IPS-18c (cell line): ENCODE measurements around the gene SP140L.
"Not testable (repeated sequence)": the region's sequence is repeated elsewhere in the genome, so short reads cannot be mapped to it uniquely, and the experiment has no call there.

Source experiments
- H3K4me3 ChIP-seq: 2 replicates; pipeline ENCODE4 v1.7.0; 2013; ENCODE audit warnings: low read depth, mild to moderate bottlenecking, low read length, moderate library complexity; ENCODE audit not compliant: insufficient read depth
- H3K9me3 ChIP-seq: one replicate; pipeline ENCODE4 v1.6.1; 2013; ENCODE audit warnings: mild to moderate bottlenecking, low read length, moderate library complexity; ENCODE audit not compliant: control insufficient read depth, insufficient read depth

SP140L gene

DNA sequence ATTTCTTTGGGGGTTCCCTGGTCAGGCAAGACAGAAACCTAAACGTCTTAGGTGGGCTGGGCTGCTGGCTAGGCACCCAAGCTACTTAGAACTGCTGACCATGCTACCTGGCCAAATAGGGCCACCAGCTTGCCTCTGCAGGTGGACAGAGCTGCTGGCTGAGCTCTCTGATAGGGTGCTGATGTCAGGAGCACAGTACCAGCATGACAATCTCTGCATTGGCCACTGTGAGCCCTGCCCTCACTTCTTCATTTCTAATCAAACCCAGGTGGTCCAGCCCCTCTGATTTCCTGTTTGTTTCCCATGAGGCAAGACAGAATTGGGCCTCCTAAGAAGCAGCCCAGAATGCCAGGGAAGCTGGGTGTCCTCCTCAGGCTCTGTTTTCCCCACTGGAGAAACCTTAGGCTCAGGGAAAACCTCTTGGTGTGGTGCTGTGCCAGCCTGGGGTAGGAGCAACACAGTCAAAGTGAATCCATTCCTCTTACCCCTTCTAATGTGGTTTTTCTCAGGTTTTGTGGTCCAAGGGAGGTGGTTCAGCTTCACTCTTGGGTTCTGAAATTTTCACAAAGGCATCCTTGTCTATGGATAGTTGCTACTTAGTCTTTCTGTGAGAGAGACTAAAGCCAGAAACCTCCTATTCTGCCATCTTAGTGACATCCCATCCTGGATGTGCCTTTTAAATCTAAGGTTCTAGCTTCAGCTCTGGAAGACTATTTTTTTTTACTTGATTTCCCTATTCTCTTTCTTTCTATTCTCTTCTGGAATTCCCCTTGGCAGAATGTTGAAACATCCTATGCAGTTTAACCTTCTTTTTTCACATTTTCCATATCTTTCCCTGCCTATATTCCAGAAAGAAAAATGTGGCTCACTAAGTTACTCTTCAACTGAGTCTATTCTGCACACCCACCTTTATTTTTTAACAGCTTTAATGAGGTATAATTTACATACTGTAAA lies 104.2 kb downstream of the SP140L start:
- no peaks in the 10 kb centered on the region for H3K9me3 ChIP-seq
- no peak overlapping the region for H3K4me3 ChIP-seq

DNA sequence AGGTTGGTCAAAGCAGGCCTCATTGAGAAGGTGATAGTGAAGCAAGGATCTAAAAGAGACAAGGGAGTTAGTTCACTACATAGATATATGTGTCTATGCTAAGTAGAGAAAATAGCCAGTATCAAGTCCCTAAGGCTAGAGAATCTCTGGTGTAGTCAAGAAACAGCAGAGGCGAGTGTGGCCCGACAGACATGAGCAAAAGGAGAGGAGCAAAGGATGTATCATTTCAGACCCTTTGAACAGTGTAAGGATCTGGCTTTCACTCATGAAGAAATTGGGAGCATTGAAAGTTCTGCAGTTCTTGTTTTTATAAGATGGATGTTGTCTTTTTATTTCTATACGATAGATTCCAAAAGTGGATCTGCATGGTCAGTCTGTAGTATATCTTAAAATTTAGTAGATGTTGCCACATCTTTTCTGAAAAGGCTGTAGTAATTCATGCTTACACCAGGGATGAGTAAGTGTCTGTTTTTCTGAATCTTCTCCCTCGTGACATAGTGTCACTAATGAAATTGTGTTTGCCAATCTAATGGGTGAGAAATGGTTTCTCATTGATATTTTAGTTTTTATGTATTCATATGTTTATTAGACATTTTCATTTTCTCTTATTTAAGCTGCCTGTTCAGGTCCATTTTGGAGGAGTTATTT lies 107.8 kb downstream of the SP140L start:
- no peaks in the 10 kb centered on the region for H3K9me3 ChIP-seq
- no peak overlapping the region for H3K4me3 ChIP-seq

DNA sequence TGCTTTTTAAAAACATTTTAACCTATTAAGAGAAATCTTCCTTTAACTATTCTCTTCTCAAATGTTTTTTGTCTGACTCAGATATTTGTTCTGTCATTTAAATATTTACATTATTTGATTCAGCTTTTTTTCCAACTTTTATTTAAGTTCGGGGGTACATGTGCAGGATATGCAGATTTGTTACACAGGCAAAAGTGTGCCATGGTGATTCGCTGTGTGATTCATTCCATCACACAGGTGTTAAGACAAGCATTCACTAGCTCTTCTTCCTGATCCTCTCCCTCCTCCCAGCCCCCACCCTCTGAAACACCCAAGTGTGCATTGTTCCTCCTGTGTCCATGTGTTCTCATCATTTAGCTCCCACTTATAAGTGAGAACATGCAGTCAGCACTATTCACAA lies 108.4 kb downstream of the SP140L start:
- no peak overlapping the region for H3K4me3 ChIP-seq
- no peaks in the 10 kb centered on the region for H3K9me3 ChIP-seq

DNA sequence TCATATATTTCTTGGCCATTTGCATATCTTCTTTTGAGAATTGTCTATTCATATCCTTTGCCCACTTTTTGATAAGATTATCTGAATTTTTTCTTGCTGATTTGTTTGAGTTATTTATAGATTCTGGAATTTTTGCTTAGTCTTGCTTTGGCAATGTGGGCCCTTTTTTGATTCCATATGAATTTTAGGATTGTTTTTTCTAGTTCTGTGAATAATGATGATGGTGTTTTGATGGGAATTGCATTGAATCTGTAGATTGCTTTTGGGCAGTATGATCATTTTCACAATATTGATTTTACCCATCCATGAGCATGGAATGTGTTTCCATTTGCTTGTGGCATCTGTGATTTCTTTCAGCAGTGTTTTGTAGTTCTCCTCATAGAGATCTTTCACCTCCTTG lies 112.1 kb downstream of the SP140L start:
- not testable (repeated sequence) for H3K9me3 ChIP-seq, H3K4me3 ChIP-seq

DNA sequence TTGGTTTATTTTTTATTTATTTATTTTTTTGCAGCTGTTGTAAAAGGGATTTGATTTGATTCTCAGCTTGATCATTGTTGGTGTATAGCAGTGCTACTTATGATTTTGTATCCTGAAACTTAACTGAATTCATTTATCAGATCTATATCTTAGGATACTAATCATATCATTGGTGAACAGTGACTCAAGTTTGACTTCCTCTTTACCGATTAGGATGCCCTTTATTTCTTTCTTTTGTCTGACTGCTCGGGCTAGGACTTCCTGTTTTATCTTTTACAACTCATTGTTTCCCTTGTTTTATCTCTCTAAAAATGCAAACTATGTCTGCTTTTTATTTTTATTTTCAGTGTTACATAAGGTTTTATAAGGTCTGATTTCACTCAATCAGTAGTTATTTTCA lies 112.6 kb downstream of the SP140L start:
- Histone ChIP-seq H3K4me3 (no peak overlapping the region), H3K9me3 (no peaks in the 10 kb centered on the region)

DNA sequence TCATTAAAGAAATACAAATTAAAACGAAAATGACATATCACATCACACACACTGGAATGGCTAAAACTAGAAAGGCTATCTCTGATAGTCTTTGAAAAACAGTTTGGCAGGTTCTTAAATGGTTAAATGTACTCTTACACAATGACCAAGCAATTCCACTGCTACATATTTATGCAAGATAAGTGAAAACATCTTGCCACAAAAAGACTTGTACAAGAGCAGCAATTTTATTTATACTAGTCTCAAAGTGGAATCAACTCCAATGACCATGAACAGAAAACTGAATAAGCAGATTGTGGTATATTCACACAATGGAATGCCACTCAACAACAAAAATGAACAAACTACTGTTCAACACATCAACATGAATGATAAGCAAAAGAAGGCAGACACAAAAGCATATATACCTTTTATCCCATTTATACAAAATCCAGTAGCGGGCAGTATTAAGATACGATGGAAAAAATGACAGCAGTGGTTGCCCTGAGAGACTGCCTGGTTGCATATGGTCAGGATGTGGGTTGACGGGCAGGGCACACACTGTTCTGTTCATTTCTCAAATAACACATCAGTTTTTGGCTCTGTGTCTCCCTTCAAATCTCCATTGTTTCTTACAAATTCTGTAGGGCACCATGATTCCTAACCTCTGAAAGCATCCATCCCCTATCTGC lies 114.4 kb downstream of the SP140L start:
- H3K9me3 ChIP-seq, result no peaks in the 10 kb centered on the region
- H3K4me3 ChIP-seq, result no peak overlapping the region

DNA sequence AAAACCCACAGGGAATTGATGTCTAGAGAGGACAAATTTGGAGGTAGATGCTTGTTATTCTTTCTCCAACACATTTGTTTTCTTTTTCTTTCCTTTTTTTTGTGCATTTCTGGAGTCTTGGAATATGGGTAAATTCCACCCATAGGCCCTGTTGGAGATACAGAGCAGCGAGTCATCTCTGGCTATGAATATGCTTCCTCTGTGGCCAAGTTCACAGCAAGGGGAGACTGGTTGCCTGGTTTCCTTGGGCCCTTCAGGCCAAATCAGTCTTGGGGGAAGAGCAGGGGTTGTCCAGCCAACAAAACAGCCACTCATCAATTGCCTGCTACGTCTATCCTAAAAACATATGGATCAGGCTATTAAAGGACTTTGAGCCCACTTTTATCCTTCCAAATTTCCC lies 116.5 kb downstream of the SP140L start:
- H3K9me3 ChIP-seq, result no peaks in the 10 kb centered on the region
- no peak overlapping the region for H3K4me3 ChIP-seq

DNA sequence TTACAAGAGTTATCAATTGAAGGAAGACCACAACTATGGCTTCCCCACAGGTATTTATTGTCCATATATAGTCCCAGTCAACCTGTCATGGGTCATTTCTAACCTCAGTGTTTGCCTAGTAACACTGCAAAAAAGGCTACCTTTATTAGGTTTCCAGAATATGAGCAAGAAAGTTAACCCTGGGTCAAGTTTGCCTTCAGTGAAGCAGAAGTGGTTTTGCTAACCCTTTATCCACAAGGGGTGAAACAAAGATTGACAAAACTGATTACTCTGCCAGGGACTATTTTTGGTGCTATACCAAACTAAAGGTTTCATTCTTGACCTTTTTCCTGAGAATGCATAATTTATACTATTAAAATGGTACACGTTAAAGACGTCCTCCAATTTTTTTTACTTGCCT lies 117.8 kb downstream of the SP140L start:
- Histone ChIP-seq H3K9me3 (no peaks in the 10 kb centered on the region), H3K4me3 (no peak overlapping the region)

DNA sequence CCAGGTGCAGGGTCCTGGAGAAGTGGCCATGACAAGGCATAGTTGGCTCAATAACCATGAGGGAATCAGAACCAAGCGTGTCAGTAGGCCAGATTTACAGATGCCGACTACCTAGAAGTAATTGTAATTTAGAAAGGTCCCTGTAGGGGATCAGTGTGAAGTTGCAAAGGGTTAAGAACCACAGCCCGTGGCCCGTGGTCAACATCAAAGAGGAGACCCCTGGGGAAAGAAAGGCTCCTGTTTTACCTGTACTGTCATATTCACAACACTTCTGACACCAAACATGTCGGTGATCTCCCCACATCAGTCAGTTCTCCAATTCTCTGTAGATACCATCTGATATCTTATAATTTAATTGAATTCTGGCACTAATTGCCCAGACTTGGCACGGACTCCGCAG lies 120.0 kb downstream of the SP140L start:
- Histone ChIP-seq H3K4me3 (no peak overlapping the region), H3K9me3 (no peaks in the 10 kb centered on the region)

DNA sequence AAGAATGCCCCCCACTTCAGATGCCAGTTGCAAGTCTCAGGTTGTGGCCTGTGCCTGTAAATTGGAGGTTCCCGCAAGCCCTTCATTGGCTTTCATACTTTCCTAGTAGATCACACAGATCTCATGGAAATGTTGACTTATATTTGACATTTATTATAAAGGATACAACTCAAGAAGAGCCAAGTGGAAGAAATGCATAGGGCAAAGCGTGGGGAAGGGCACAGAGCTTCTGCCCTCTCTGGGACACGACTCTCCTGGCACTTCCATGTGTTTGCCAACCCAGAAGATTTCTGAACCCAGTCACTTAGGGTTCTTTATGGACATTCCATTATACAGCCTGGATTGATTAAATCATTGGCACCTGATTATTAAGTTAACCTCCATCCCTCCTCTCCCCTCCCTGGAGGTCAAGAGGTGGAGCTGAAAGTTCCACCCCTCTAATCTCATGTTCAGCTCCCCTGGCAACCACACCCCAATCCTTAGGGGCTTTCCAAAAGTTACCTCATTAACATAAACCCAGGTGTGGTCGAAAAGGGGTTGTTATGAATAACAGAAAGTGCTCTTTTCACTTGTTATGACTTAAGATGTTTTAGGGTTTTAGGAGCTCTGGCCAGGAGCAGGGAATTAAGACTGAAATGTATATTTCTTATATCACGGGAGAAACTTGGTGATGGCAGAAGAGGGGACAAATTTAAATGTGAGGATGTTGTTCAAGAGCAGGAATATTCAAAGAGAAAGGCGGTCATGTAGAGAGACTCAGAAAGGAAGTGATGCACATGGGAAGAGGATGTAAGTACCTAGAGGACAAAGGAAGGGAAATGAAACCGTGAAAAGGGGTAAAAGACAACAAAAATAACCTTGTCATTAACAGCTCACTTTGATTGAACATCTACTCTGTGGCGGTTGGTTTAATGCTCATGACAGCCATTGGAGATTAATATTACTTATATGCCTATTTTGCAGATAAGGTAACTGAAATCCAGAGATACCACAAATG lies 120.8 kb downstream of the SP140L start:
- no peak overlapping the region for H3K4me3 ChIP-seq
- H3K9me3 ChIP-seq, result no peaks in the 10 kb centered on the region

DNA sequence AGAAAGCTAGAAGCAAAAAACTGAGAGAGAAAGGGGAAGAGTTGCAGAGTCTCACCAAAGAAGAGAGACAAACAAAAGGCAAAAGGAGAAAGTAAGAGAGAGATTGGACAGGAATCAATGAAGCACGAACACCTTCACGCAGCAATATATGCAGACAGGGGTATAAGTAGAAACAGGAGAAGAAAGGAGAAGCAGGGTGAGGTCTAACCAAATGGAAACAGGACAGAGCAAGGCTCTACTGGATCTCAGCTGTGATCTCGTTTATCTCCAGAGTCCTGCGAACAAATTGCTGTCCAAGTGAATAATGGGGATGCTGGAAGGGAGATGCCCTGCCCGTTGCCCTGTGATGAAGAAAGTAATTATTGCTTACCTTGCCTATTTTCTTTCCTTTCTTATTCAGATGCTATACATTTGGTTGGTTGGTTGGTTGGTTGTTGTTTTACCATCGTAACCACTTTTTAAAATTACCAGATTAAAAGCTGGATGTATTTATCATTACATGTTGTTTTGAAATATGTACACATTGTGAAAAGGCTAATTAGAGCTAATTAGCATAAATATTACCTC lies 123.0 kb downstream of the SP140L start:
- no peak overlapping the region for H3K4me3 ChIP-seq
- H3K9me3 ChIP-seq, result no peaks in the 10 kb centered on the region

DNA sequence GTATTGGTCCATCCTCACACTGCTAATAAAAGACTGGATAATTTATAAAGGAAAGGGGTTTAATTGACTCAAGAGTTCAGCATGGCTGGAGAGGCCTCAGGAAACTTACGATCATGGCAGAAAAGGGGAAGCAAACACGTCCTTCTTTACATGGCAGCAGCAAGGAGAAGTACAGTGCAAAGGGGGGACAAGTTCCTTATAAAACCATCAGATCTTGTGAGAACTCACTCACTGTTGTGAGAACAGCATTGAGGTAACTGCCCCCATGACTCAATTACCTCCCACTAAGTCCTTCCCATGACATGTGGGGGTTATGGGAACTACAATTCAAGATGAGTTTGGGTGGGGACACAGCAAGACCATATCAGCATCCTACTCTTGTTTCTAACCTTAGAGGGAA lies 126.0 kb downstream of the SP140L start:
- no peak overlapping the region for H3K4me3 ChIP-seq
- no peaks in the 10 kb centered on the region for H3K9me3 ChIP-seq
